HUDEP-2 (cell line): ENCODE results near the gene SH3RF3.

Experiments
- DNase-seq, 76 experiments: peaks; one replicate each; lab custom pipeline; 2025; ENCODE audit not compliant: unreplicated experiment in 76 of 76; lab: John Stamatoyannopoulos, UW

The SH3RF3 gene

GRCh38 chr2:109422071-109422757, 293.2 kb downstream of the SH3RF3 start:
- DNase-seq: no peak

GRCh38 chr2:109422758-109423500, 293.9 kb downstream of the SH3RF3 start:
- no peak for DNase-seq

DNA sequence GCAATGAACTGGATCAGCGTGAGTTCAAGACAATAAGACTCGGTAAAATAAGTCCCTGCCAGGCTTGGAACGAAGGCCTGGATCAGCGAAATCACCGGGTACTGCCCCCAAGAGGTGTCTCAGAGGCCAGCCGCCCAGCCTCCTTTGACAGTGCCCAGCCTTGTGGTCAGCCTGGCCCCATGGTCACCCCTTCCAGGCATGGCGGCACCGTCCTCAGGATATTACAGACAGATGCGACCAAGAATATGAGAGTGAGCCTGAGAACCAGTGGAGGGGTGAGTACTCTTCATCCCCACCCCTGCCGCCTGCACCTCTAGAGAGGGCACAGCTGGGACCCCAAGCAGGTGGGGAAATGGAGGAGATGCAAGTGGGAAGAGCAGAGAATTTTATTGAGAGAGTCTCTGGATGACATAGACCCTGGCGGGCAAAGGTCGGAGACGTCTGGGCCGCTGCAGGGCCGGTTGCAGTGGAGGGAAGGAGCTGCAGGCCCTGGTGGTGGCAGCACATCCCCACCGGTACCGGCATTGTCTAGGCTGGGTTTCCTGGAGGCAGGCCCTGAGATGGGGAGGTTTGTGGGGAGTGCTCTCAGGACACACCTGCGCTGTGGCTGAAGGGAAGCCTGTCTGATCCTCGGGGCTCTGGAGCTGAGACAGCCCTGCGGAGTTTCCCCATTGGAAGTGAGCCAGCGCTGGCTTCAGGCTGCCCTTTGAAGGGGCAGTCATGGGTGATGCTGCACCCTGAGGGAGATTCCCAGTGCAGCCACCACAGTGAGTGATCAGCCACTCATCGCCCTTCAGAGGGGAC, 294.8 kb downstream of the SH3RF3 start:
- no peak for DNase-seq

DNA sequence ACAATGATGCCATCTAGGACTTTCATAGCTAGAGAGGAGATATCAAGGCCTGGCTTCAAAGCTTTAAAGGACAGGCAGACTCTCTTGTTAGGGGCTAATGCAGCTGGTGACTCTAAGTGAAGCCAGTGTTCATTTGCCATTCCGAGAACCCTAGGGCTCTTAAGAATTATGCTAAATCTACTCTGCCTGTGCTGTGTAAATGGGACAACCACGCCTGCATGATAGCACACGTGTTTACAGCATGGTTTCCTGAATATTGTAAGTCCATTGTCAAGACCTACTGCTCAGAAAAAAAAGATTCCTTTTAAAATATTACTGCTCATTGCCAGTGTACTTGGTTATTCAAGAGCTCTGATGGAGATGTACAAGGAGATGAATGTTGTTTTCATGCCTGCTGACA, 296.4 kb downstream of the SH3RF3 start:
- no peak for DNase-seq

- DNase-seq: no peak
Measured at GRCh38 chr2:109427661-109428091, 298.7 kb downstream of the SH3RF3 start.

- no peak for DNase-seq
Measured at GRCh38 chr2:109428281-109428680, 299.3 kb downstream of the SH3RF3 start.

- no peak for DNase-seq
Measured at GRCh38 chr2:109428841-109429566, 300.0 kb downstream of the SH3RF3 start.

DNA sequence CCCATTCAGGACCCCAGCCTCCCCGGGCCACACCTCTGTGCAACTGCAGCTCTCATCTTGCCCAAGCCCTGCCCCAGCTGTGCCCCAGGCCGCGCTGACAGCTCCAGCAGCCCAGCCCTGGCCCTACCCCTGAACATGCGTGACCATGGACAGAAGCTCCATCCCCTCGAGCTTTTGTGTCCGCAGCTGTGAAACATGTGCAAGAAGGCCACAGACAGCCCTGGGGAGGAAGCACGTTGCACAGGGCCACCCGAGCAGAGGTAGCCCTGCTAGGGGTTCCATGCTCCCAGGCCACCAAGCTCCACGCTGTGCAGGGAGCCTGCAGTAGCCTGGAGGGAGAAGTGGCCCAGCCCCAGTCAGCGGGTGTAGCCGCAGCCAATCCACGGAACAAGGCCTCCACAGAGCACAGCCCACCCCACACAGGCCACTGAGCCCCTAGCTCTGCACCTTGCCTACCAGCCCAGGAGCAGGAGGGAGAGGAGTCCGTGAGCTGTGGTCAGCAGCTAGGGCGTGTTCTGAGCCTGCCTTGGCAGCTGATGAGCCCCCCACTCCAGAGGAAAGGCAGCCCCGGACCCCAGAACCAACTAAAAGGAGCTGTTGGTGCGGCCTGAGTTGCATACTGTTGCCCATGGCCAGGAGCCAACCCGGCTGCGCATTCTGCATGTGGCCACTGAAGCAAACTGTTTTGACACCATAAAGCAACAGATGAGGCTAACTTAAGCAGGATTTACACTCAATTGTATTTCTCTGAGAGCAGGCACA, 300.7 kb downstream of the SH3RF3 start:
- DNase-seq: no peak

GRCh38 chr2:109430329-109430636, 301.3 kb downstream of the SH3RF3 start:
- no peak for DNase-seq

GRCh38 chr2:109432421-109432820, 303.4 kb downstream of the SH3RF3 start:
- DNase-seq: no peak

DNA sequence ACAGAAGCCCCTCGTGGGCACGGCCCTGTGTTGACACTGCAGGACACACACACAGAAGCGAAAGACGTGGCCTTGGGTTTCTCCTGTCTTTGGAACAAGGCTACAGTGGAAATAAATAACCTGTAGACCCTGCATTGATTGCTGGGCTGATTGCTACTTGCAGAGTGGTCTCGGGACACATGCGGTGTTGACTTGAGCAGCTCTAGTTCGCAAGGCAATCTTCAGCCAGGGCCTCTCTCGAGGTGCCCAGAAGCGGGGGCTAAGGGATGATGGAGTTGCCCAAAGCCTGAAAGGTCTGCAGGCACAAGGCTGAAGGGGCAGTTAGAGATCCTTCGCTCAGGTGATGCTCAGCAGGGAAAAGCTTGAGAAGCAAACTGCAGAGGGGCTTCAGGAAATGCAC, 304.5 kb downstream of the SH3RF3 start:
- no peak for DNase-seq

GRCh38 chr2:109433926-109434325, 304.9 kb downstream of the SH3RF3 start:
- DNase-seq: no peak

DNA sequence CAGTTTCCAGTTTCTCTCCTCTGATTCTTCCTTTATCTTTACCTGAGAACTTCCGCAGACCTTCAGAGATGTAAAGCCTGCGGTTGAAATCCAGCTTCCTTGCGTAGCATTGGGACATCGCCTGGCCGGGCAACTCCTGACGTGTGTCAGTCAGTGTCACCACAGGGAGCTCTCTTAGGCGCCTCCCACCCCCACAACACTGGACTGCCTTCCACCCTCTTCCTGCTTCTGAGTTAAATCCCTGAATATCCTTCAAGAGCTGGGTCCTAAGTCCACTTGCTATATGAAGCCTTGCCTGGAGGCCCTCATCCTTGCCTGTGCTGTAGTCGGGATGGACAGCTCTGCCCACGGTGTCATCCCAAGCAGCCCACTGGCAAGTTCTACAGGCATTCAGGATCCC, 305.3 kb downstream of the SH3RF3 start:
- DNase-seq: no peak

DNA sequence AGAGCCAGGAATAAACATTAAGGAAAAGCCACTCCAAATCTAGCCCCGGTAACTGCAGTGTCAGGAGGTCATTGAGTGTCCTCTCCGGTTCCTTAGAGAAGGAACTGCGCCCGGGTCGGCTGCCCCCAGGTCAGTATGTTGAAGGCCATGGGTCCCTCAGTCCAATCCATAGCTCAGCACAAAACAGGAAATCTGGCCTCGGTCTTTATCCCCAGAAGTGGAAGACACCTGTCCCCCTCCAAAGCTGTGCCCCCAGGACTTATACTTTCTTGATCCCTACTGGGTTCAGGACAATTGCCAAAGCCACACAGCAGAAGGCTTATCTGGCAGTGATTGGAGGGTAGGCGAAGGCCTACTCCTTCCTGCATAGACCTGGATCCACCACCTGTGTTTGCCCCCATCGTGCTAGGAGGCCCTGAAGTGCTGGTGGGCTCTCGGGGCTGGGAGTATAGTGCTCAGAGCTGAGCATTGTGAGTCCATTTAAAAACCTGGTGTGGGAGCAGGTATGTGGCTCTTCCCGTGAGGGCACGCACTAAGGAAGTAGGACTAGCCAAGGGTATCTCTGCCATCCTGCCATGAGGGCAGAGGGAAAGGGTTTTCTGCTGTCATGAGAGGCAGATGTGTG, 306.2 kb downstream of the SH3RF3 start:
- DNase-seq: no peak

- DNase-seq: no peak
Measured at GRCh38 chr2:109435901-109436598, 307.0 kb downstream of the SH3RF3 start.

DNA sequence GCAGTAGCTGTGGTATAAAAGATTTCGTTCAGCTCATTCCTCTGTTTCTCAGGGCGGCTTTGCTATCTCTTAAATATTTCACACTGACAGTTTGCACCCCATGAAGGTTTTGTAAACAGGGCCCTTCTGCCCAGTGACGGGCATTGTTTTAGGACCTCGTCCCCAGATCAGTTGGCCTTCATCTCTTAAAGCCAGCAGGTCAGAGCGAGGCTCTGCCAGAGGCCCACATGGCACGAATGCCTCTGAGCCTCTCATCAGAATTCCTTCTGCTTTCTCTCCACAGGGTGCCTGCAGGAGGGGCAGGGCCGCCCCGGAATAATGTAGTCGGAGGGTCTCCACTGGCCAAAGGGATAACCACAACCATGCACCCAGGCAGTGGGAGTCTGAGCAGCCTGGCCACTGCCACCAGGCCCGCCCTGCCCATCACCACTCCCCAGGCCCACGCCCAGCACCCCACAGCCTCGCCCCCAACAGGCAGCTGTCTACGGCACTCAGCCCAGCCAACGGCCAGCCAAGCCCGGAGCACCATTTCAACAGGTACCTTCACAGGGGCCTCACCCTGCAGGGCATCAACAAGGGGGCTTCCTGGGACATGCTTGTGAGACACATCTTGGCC, 307.7 kb downstream of the SH3RF3 start:
- no peak for DNase-seq

GRCh38 chr2:109437325-109438090, 308.5 kb downstream of the SH3RF3 start:
- DNase-seq: no peak

- DNase-seq: no peak
Measured at GRCh38 chr2:109438146-109438545, 309.1 kb downstream of the SH3RF3 start.
